NB4 (cell line): ENCODE data around the gene COX6A2.

Experiments used
- CTCF ChIP-seq: IDR thresholded peaks from one replicate; pipeline ENCODE4 v1.5.1; 2012; ENCODE audit warnings: low read depth, low read length
- MAX ChIP-seq: IDR thresholded peaks from 2 replicates; pipeline ENCODE4 v1.6.1; 2011; ENCODE audit warnings: low read depth, low read length
- MYC ChIP-seq: IDR thresholded peaks from 2 replicates; pipeline ENCODE4 v1.6.1; 2011; ENCODE audit warnings: low read depth, low read length
- POLR2A ChIP-seq: IDR thresholded peaks from 2 replicates; pipeline ENCODE4 v1.6.1; 2011; ENCODE audit warnings: mild to moderate bottlenecking; ENCODE audit not compliant: insufficient read length; ENCODE audit errors: extremely low read depth

GRCh38 chr16:31460582-31461002, 32.4 kb upstream of the COX6A2 start:
- TF ChIP-seq POLR2A (no peak), MAX (no peak), CTCF (peak; percentile 68), MYC (no peak)
